COLO829 (cell line): ENCODE results near the gene TMEM209.
"Not testable (repeated sequence)": the region's sequence is repeated elsewhere in the genome, so short reads cannot be mapped to it uniquely, and the experiment has no call there.

ENCODE experiments used
- DNase-seq: peaks from one replicate; pipeline ENCODE4 v3.0.0; 2012; ENCODE audit warnings: low spot score

Gene TMEM209

GRCh38 chr7:130127404-130127803 is 77.8 kb downstream of the TMEM209 start:
- no peak for DNase-seq

- not testable (repeated sequence) for DNase-seq
Measured at GRCh38 chr7:130126840-130127239, 78.4 kb downstream of the TMEM209 start.

- no peak for DNase-seq
Measured at GRCh38 chr7:130124711-130125110, 80.5 kb downstream of the TMEM209 start.

GRCh38 chr7:130123501-130123900 is 81.7 kb downstream of the TMEM209 start:
- no peak for DNase-seq

GRCh38 chr7:130118801-130119200 is 86.4 kb downstream of the TMEM209 start:
- no peak for DNase-seq

- no peak for DNase-seq
Measured at GRCh38 chr7:130118294-130118693, 86.9 kb downstream of the TMEM209 start.

- DNase-seq: no peak
Measured at GRCh38 chr7:130114776-130115175, 90.4 kb downstream of the TMEM209 start.
